ENCODE measurements around the gene NAP1L1.

GRCh38 chr12:76047742-76048141, 36.7 kb downstream of the NAP1L1 start:
- TF ChIP-seq CTCF (IDR thresholded peaks at IDR 0.05) (no peak), ZFX (IDR thresholded peaks at IDR 0.05; ENCODE audit: borderline replicate concordance) (no peak)

All from 22Rv1 (cell line).